ENCODE measurements around the gene PHACTR2.

- TF ChIP-seq CTCF (IDR thresholded peaks at IDR 0.05) (no peak), POLR2A (IDR thresholded peaks at IDR 0.05) (no peak)
These were observed 17.6 kb downstream of the PHACTR2 start for GRCh38 chr6:143695130-143695968.

Data from thyroid gland (tissue), 4 donors.